Measurements from ENCODE around the gene SLC4A5. TPM values are rescaled to one million over a fixed set of nuclear protein-coding genes. Genes with fewer than 3 reads are reported as not detected.

SLC4A5 gene
- total RNA-seq, 1 donor from 2014 or later, result 0.47 TPM

- Mint-ChIP-seq H3K27me3 (ENCODE audit: insufficient read depth) (peaks cover 2% of the 10 kb centered on the region), H3K4me3 (no peak overlapping the region), H3K9me3 (no peaks in the 10 kb centered on the region), H3K36me3 (ENCODE audit: low read depth) (no peaks in the 10 kb centered on the region), H3K27ac (no peak overlapping the region), H3K4me1 (ENCODE audit: low read depth) (no peaks in the 10 kb centered on the region)
- DNase-seq (ENCODE audit: low spot score), result no peak
- intact Hi-C loops (cut with micrococcal nuclease), result no loop called here
These were observed 17.4 kb downstream of the SLC4A5 start for GRCh38 chr2:74325815-74326214.

GRCh38 chr2:74321737-74322136 lies 21.5 kb downstream of the SLC4A5 start:
- Mint-ChIP-seq H3K9me3 (no peaks in the 10 kb centered on the region), H3K36me3 (ENCODE audit: low read depth) (no peaks in the 10 kb centered on the region), H3K4me3 (no peak overlapping the region), H3K27me3 (ENCODE audit: insufficient read depth) (peaks cover 4% of the 10 kb centered on the region), H3K4me1 (ENCODE audit: low read depth) (no peaks in the 10 kb centered on the region), H3K27ac (no peak overlapping the region)
- no peak for DNase-seq (ENCODE audit: low spot score)
- intact Hi-C loops (cut with micrococcal nuclease), result loop anchor here (2.0 kb wide), 1 partner anchor 77 kb away; no protein-coding TSS in a partner anchor

DNA sequence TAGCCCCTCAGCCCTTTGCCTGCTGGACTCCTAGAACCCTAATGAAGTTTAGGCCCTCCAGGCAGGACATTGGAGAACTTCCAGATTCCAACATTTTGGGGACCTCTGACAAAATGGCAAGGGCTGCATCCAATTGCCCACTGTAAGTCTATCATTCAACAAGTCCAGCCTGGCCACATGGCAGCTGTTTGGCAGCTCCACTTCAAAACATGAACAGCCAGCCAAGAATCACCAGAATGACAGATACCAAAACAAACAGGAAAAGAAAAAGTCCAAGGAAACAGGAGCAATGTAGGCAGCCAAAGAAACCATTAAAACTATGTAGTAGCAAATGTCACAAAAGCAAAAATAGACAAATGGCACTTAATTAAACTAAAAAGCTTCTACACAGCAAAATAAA lies 25.5 kb downstream of the SLC4A5 start:
- peaks cover 4% of the 10 kb centered on the region for H3K27me3 Mint-ChIP-seq (ENCODE audit: insufficient read depth)
- no peak overlapping the region for H3K27ac Mint-ChIP-seq
- no peak for DNase-seq (ENCODE audit: low spot score)
- intact Hi-C loops (cut with micrococcal nuclease), result no loop called here
- no peaks in the 10 kb centered on the region for H3K4me1 Mint-ChIP-seq (ENCODE audit: low read depth)
- no peaks in the 10 kb centered on the region for H3K9me3 Mint-ChIP-seq
- no peaks in the 10 kb centered on the region for H3K36me3 Mint-ChIP-seq (ENCODE audit: low read depth)
- no peak overlapping the region for H3K4me3 Mint-ChIP-seq

DNA sequence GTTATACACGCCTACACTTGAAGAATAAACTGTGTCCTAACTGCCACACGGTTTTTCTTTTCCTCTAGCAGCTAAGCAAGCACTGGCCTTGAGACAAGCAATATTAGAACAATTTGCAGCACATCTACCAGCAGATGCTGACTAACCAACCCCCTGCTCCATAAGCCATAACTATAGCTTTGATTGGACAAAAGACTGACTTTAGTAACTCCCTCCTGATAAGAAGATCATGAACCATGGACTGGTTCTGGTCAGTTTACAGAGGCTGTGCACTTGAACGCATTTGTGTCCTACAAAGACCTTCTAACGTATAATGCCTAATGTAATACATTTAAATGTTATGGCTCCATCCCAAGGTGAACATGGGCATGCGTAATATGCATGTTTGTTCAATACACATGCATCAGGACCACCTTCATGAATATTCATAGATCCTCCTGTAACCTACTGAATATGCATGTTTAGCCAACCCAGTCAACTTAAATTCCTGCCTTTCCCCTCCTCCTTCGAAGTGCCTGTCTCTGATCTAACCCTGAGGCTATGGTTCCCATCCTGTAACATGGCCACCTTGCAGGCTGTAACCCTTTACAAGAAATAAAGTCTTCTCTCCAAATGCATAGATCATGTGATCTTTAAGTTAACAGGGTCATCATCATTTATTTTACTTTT lies 26.5 kb downstream of the SLC4A5 start:
- intact Hi-C loops (cut with micrococcal nuclease), result no loop called here
- no peak overlapping the region for H3K27ac Mint-ChIP-seq

DNA sequence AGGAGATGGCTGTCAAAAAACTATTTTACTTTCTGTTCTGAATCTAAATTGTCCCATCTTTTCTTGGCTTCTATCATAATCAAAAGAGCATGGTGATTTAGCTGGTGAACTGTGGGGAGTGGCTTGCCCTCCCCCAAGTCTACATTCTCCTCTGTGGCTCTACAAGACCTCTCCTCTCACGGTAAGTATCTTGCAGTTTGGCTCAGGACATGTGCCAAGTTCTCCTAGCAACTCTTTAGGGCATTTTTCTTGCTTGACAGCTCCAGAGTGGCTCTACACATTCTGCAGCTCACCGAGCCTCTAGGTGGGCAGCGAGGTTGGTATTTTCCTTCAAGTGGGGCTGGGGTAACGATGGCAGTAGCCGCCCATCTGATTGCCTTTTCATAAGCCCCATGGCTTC lies 29.1 kb downstream of the SLC4A5 start:
- Mint-ChIP-seq H3K9me3 (no peaks in the 10 kb centered on the region), H3K36me3 (ENCODE audit: low read depth) (no peaks in the 10 kb centered on the region), H3K4me1 (ENCODE audit: low read depth) (no peaks in the 10 kb centered on the region), H3K4me3 (no peak overlapping the region), H3K27ac (no peak overlapping the region), H3K27me3 (ENCODE audit: insufficient read depth) (peaks cover 3% of the 10 kb centered on the region)
- intact Hi-C loops (cut with micrococcal nuclease), result no loop called here
- no peak for DNase-seq (ENCODE audit: low spot score)

More for the DNA sequence above, 26.5 kb downstream of the SLC4A5 start:
- no peak for DNase-seq (ENCODE audit: low spot score)
- H3K36me3 Mint-ChIP-seq (ENCODE audit: low read depth), result no peaks in the 10 kb centered on the region
- H3K4me3 Mint-ChIP-seq, result no peak overlapping the region
- peaks cover 4% of the 10 kb centered on the region for H3K27me3 Mint-ChIP-seq (ENCODE audit: insufficient read depth)
- no peaks in the 10 kb centered on the region for H3K4me1 Mint-ChIP-seq (ENCODE audit: low read depth)
- no peaks in the 10 kb centered on the region for H3K9me3 Mint-ChIP-seq

GRCh38 chr2:74313497-74313896 lies 29.7 kb downstream of the SLC4A5 start:
- Mint-ChIP-seq H3K4me1 (ENCODE audit: low read depth) (no peaks in the 10 kb centered on the region), H3K27ac (no peak overlapping the region), H3K36me3 (ENCODE audit: low read depth) (no peaks in the 10 kb centered on the region), H3K4me3 (no peak overlapping the region), H3K9me3 (no peaks in the 10 kb centered on the region), H3K27me3 (ENCODE audit: insufficient read depth) (peaks cover 3% of the 10 kb centered on the region)
- no peak for DNase-seq (ENCODE audit: low spot score)
- intact Hi-C loops (cut with micrococcal nuclease), result no loop called here

DNA sequence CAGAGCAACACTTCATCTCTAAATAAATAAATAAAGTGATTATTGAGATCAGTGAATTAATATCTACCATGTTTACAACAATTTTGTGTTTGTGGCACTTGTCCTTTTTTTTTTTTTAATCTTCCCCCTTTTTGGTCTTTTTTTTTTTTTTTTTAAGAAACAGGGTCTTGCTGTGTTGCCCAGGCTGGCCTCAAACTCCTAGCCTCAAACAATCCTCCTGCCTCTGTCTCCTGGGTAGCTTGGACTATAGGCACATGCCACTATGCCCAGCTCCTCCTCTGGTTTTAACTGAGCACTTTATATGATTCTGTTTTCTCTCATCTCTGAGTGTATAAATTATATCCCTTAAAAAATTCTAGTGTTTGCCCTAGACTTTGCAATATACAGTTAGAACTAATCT lies 30.3 kb downstream of the SLC4A5 start:
- no peak for DNase-seq (ENCODE audit: low spot score)
- Mint-ChIP-seq H3K27me3 (ENCODE audit: insufficient read depth) (peaks cover 3% of the 10 kb centered on the region), H3K4me1 (ENCODE audit: low read depth) (no peaks in the 10 kb centered on the region), H3K36me3 (ENCODE audit: low read depth) (no peaks in the 10 kb centered on the region), H3K4me3 (no peak overlapping the region), H3K27ac (no peak overlapping the region), H3K9me3 (no peaks in the 10 kb centered on the region)
- intact Hi-C loops (cut with micrococcal nuclease), result no loop called here

GRCh38 chr2:74307720-74308119 lies 35.5 kb downstream of the SLC4A5 start:
- Mint-ChIP-seq H3K4me3 (no peak overlapping the region), H3K4me1 (ENCODE audit: low read depth) (no peaks in the 10 kb centered on the region), H3K27ac (no peak overlapping the region), H3K36me3 (ENCODE audit: low read depth) (no peaks in the 10 kb centered on the region), H3K9me3 (no peaks in the 10 kb centered on the region), H3K27me3 (ENCODE audit: insufficient read depth) (no peaks in the 10 kb centered on the region)
- intact Hi-C loops (cut with micrococcal nuclease), result no loop called here
- DNase-seq (ENCODE audit: low spot score), result no peak

- DNase-seq (ENCODE audit: low spot score), result no peak
These were observed 38.7 kb downstream of the SLC4A5 start for GRCh38 chr2:74304332-74305148.

DNA sequence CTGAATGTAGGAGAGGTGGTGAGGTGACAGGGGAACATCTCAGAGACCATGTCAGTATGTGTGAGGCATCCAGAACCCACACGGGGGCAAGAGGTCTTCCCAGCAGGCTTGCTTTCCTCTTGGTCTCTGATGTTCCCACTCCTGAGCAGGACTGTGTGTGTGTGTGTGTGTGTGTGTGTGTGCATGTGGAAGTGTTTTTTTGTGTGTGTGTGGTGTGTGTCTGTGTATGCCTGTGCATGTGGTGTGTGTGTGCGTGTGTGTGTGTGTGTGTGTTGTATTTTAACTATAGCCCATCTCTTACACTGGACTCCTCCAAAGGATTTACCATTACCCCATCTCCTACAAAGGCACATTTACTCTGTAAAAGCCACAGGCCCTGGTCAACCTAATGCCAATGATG lies 40.4 kb downstream of the SLC4A5 start:
- Mint-ChIP-seq H3K4me1 (ENCODE audit: low read depth) (no peaks in the 10 kb centered on the region), H3K4me3 (no peak overlapping the region)

More at GRCh38 chr2:74304332-74305148, 38.7 kb downstream of the SLC4A5 start:
- Mint-ChIP-seq H3K4me1 (ENCODE audit: low read depth) (no peaks in the 10 kb centered on the region), H3K4me3 (no peak overlapping the region), H3K36me3 (ENCODE audit: low read depth) (no peaks in the 10 kb centered on the region), H3K27ac (no peak overlapping the region), H3K9me3 (no peaks in the 10 kb centered on the region), H3K27me3 (ENCODE audit: insufficient read depth) (no peaks in the 10 kb centered on the region)
- intact Hi-C loops (cut with micrococcal nuclease), result no loop called here

GRCh38 chr2:74301262-74301661 lies 42.0 kb downstream of the SLC4A5 start:
- Mint-ChIP-seq H3K4me1 (ENCODE audit: low read depth) (no peaks in the 10 kb centered on the region), H3K27ac (no peak overlapping the region)
- intact Hi-C loops (cut with micrococcal nuclease), result no loop called here

More for the DNA sequence above, 40.4 kb downstream of the SLC4A5 start:
- no peak overlapping the region for H3K27ac Mint-ChIP-seq
- intact Hi-C loops (cut with micrococcal nuclease), result no loop called here
- H3K9me3 Mint-ChIP-seq, result no peaks in the 10 kb centered on the region
- H3K27me3 Mint-ChIP-seq (ENCODE audit: insufficient read depth), result no peaks in the 10 kb centered on the region
- no peaks in the 10 kb centered on the region for H3K36me3 Mint-ChIP-seq (ENCODE audit: low read depth)
- no peak for DNase-seq (ENCODE audit: low spot score)

GRCh38 chr2:74300506-74300905 lies 42.7 kb downstream of the SLC4A5 start:
- Mint-ChIP-seq H3K9me3 (no peaks in the 10 kb centered on the region), H3K27me3 (ENCODE audit: insufficient read depth) (no peaks in the 10 kb centered on the region), H3K4me3 (no peak overlapping the region), H3K27ac (no peak overlapping the region), H3K36me3 (ENCODE audit: low read depth) (no peaks in the 10 kb centered on the region), H3K4me1 (ENCODE audit: low read depth) (no peaks in the 10 kb centered on the region)
- no peak for DNase-seq (ENCODE audit: low spot score)
- intact Hi-C loops (cut with micrococcal nuclease), result no loop called here

More at GRCh38 chr2:74301262-74301661, 42.0 kb downstream of the SLC4A5 start:
- Mint-ChIP-seq H3K4me3 (no peak overlapping the region), H3K9me3 (no peaks in the 10 kb centered on the region), H3K27me3 (ENCODE audit: insufficient read depth) (no peaks in the 10 kb centered on the region), H3K36me3 (ENCODE audit: low read depth) (no peaks in the 10 kb centered on the region)
- DNase-seq (ENCODE audit: low spot score), result no peak

DNA sequence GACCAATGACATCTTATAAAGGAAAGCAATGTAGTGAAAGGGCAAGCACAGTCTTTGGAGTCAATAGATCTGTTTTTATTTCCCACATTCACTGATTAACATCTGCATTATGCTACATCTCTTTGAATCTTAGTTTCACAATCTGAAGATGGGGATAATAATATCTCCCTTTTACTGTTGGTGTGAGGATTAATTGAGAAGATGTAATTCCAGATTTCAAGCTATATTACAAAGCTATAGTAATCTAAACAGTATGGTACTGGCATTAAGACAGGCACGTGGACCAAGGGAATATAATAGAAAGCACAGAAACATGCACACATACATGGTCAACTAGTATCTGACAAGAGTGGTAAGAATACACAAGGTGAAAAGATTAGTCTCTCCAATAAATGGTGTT lies 45.3 kb downstream of the SLC4A5 start:
- intact Hi-C loops (cut with micrococcal nuclease), result no loop called here
- Mint-ChIP-seq H3K4me3 (no peak overlapping the region), H3K27me3 (ENCODE audit: insufficient read depth) (no peaks in the 10 kb centered on the region), H3K27ac (no peak overlapping the region), H3K36me3 (ENCODE audit: low read depth) (no peaks in the 10 kb centered on the region), H3K4me1 (ENCODE audit: low read depth) (no peaks in the 10 kb centered on the region), H3K9me3 (no peaks in the 10 kb centered on the region)
- no peak for DNase-seq (ENCODE audit: low spot score)

Data from activated T-helper 1 cell treated with anti-CD3 and anti-CD28 coated beads, Interleukin-12 subunit alpha, Interleukin-12 subunit beta, Interleukin-2, Interleukin-4 antibody, amounts not matched to agents 30 ng/mL and 10 ng/mL and 1 ng/mL, durations not matched to agents 14 hours and 24 hours and 36 hours (primary cell).